Measurements from ENCODE around the gene KCNK16. TPM values are rescaled to one million over a fixed set of nuclear protein-coding genes. Genes with fewer than 3 reads are reported as not detected.

Gene KCNK16
- total RNA-seq, 1 donor from 2014 or later = not detected

DNA sequence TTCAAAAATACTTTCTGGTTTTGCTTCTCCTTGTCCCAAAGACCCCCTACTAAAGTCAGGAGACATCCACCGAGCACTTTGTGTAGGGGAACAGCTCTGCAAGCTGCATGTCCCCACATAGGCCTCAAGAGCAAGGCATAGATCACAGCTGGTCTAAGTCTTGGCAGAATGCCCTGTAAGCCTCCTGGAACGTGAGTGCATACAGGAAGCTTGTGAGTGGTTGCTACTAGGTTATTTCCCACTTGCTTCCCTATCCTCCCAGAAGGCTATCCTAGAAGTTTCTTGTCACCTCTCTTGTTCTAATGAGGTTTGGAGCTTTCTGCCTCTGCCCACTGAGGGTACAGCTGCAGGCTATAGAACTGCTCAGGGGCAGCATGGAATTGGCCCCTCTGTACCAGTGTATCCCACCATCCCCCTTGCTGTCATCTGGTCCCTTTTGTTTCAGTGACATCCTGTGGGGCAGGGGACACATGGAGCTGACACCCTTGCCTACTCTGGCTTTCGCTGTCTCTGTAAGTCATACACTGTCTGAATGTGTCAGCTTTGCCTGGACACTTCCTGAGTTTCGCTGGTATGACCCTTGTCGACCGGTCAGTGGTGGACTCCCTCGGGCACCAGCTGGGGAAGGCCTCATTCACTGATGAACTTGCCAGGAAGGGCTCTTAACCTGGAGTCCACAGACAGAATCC is 35.6 kb upstream of the KCNK16 start:
- no peak overlapping the region for H3K4me3 Mint-ChIP-seq (ENCODE audit: unreplicated experiment)
- no peaks in the 10 kb centered on the region for H3K27me3 ChIP-seq (ENCODE audit: insufficient read depth, low read length)
- no peak for TF ChIP-seq EZH2 (IDR thresholded peaks at IDR 0.05; ENCODE audit: insufficient read depth, low read length)
- TF ChIP-seq, protein P1, sequence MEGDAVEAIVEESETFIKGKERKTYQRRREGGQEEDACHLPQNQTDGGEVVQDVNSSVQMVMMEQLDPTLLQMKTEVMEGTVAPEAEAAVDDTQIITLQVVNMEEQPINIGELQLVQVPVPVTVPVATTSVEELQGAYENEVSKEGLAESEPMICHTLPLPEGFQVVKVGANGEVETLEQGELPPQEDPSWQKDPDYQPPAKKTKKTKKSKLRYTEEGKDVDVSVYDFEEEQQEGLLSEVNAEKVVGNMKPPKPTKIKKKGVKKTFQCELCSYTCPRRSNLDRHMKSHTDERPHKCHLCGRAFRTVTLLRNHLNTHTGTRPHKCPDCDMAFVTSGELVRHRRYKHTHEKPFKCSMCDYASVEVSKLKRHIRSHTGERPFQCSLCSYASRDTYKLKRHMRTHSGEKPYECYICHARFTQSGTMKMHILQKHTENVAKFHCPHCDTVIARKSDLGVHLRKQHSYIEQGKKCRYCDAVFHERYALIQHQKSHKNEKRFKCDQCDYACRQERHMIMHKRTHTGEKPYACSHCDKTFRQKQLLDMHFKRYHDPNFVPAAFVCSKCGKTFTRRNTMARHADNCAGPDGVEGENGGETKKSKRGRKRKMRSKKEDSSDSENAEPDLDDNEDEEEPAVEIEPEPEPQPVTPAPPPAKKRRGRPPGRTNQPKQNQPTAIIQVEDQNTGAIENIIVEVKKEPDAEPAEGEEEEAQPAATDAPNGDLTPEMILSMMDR (IDR thresholded peaks at IDR 0.05; ENCODE audit: insufficient read depth, low read depth, low read length) = no peak
- no peak overlapping the region for H3K4me2 ChIP-seq (ENCODE audit: low read length)
- H3K9me3 Mint-ChIP-seq (ENCODE audit: unreplicated experiment) = no peaks in the 10 kb centered on the region
- H3K27me3 Mint-ChIP-seq (ENCODE audit: low read depth, unreplicated experiment) = peaks cover 12% of the 10 kb centered on the region
- H3K79me2 ChIP-seq (ENCODE audit: insufficient read depth, low read length) = no peaks in the 10 kb centered on the region
- peaks cover 3% of the 10 kb centered on the region for H3K4me1 ChIP-seq (ENCODE audit: insufficient read depth, low read length)
- no peaks in the 10 kb centered on the region for H3K36me3 ChIP-seq (ENCODE audit: insufficient read depth, low read length)
- no peak overlapping the region for H3K4me3 ChIP-seq (ENCODE audit: insufficient read depth, low read depth, low read length)
- no peaks in the 10 kb centered on the region for H4K20me1 ChIP-seq (ENCODE audit: insufficient read depth, low read length)
- FAIRE-seq (no peak), DNase-seq (ENCODE audit: low read depth) (peak; percentile 39)
- peaks cover 6% of the 10 kb centered on the region for H3K4me1 Mint-ChIP-seq (ENCODE audit: low read depth, unreplicated experiment)
- H3K27ac Mint-ChIP-seq (ENCODE audit: unreplicated experiment) = no peak overlapping the region
- no peak overlapping the region for H2AFZ ChIP-seq (ENCODE audit: low read depth, low read length)
- H3K27ac ChIP-seq (ENCODE audit: low read depth, low read length) = no peak overlapping the region
- no peak overlapping the region for H3K9ac ChIP-seq (ENCODE audit: low read length)
- no peaks in the 10 kb centered on the region for H3K9me3 ChIP-seq (ENCODE audit: insufficient read depth, low read depth, low read length)
- no peaks in the 10 kb centered on the region for H3K36me3 Mint-ChIP-seq (ENCODE audit: low read depth, unreplicated experiment)

DNA sequence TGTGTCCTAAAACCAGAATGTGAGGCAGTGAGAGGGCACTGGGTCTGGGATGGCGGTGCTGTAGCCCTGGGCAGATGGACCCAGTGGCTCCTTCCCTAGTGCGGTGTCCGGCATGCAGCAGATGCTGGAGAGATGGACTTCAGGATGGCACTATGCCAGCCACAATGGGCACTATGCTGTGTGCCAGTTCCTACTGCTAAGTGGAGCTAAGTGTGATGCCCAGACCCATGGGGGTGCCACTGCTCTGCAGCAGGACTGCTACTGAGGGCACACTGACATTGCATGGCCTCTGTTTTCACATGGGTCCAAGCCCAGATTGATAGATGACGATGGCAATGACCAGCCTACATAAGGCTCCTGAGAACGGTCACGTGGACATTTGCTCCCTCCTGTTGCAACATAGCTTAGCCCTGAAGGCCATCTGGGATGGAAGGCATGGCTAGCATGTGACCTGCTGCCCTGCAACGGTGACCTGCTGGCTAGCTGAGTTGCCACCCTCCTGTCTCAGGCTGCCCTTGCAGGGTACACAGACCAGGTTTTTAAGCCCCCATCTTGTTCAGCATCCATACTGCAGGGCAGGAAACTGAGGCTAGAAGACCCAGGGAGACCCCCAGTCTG is 31.3 kb upstream of the KCNK16 start:
- Histone ChIP-seq H3K36me3 (ENCODE audit: insufficient read depth, low read length) (no peaks in the 10 kb centered on the region), H3K4me1 (ENCODE audit: insufficient read depth, low read length) (no peaks in the 10 kb centered on the region), H2AFZ (ENCODE audit: low read depth, low read length) (no peak overlapping the region), H3K27ac (ENCODE audit: low read depth, low read length) (no peak overlapping the region), H4K20me1 (ENCODE audit: insufficient read depth, low read length) (no peaks in the 10 kb centered on the region), H3K9me3 (ENCODE audit: insufficient read depth, low read depth, low read length) (no peaks in the 10 kb centered on the region), H3K4me3 (ENCODE audit: insufficient read depth, low read depth, low read length) (no peak overlapping the region), H3K4me2 (ENCODE audit: low read length) (no peak overlapping the region), H3K27me3 (ENCODE audit: insufficient read depth, low read length) (no peaks in the 10 kb centered on the region), H3K9ac (ENCODE audit: low read length) (no peak overlapping the region), H3K79me2 (ENCODE audit: insufficient read depth, low read length) (no peaks in the 10 kb centered on the region)
- peaks cover 6% of the 10 kb centered on the region for H3K4me1 Mint-ChIP-seq (ENCODE audit: low read depth, unreplicated experiment)
- H3K9me3 Mint-ChIP-seq (ENCODE audit: unreplicated experiment) = no peaks in the 10 kb centered on the region
- no peak overlapping the region for H3K4me3 Mint-ChIP-seq (ENCODE audit: unreplicated experiment)
- H3K27ac Mint-ChIP-seq (ENCODE audit: unreplicated experiment) = no peak overlapping the region
- no peak for DNase-seq (ENCODE audit: low read depth)
- H3K27me3 Mint-ChIP-seq (ENCODE audit: low read depth, unreplicated experiment) = peaks cover 17% of the 10 kb centered on the region
- TF ChIP-seq, protein P1 (IDR thresholded peaks at IDR 0.05; ENCODE audit: insufficient read depth, low read depth, low read length) = no peak
- TF ChIP-seq EZH2 (IDR thresholded peaks at IDR 0.05; ENCODE audit: insufficient read depth, low read length) = no peak
- no peak for FAIRE-seq
- no peaks in the 10 kb centered on the region for H3K36me3 Mint-ChIP-seq (ENCODE audit: low read depth, unreplicated experiment)

All from astrocyte (in vitro differentiated cells and primary cell).